SJSA1 (cell line): ENCODE data around the gene CREB3L4. TPM values are rescaled to one million over a fixed set of nuclear protein-coding genes. Genes with fewer than 3 reads are reported as not detected.
A peak's percentile ranks its signal among the peaks of the same experiment; 100 is the strongest.

Experiments
- DNase-seq, 2 experiments: peaks; one replicate each; pipeline ENCODE4 v3.0.0-alpha.2; 2015 to 2020; ENCODE audit warnings: low spot score in 2 of 2, low read depth in 1 of 2
- H3K27ac ChIP-seq: fragments of 250-450 bp; sonication (Bioruptor Pico); 2 replicates; pipeline ENCODE4 v1.5.1; 2020; ENCODE audit warnings: mild to moderate bottlenecking, moderate library complexity
- H3K27me3 ChIP-seq: fragments of 250-450 bp; sonication (Bioruptor Pico); replicated peaks from 2 replicates; pipeline ENCODE4 v1.5.1; 2020; ENCODE audit warnings: mild to moderate bottlenecking, moderate library complexity
- H3K36me3 ChIP-seq: fragments of 250-450 bp; sonication (Bioruptor Pico); 2 replicates; pipeline ENCODE4 v1.5.1; 2020; ENCODE audit warnings: mild to moderate bottlenecking
- H3K4me1 ChIP-seq: fragments of 250-450 bp; sonication (Bioruptor Pico); replicated peaks from 2 replicates; pipeline ENCODE4 v1.6.1; 2021; ENCODE audit warnings: mild to moderate bottlenecking
- H3K4me3 ChIP-seq: fragments of 250-450 bp; sonication (Bioruptor Pico); 2 replicates; pipeline ENCODE4 v1.5.1; 2020; ENCODE audit warnings: mild to moderate bottlenecking
- H3K9me3 ChIP-seq: fragments of 250-450 bp; sonication (Bioruptor Pico); replicated peaks from 2 replicates; pipeline ENCODE4 v1.5.1; 2020; ENCODE audit warnings: mild to moderate bottlenecking
- total RNA-seq: library from RNA; depleted of rRNA; stranded (reverse); fragments of >200 nt; shearing (Covaris generic); gene quantifications from 2 replicates; pipeline ENCODE4 v1.2.3, GENCODE V29; 2014; rRNA removed

Gene CREB3L4
- 3.2 and 4.0 TPM in 2 replicates for total RNA-seq

GRCh38 chr1:153967107-153967999 lies at the start of gene CREB3L4:
Gene CREB3L4 (plus strand): TSS chr1:153967902. CDS start chr1:153968526, 624 bp downstream.
- H3K36me3 ChIP-seq: no peaks in the 10 kb centered on the region

GRCh38 chr1:153919876-153920852 lies 47.5 kb upstream of the CREB3L4 start:
- Histone ChIP-seq H3K4me3 (no peak overlapping the region), H3K36me3 (peaks cover 4% of the 10 kb centered on the region), H3K27me3 (no peaks in the 10 kb centered on the region), H3K4me1 (peaks cover 22% of the 10 kb centered on the region), H3K27ac (no peak overlapping the region), H3K9me3 (no peaks in the 10 kb centered on the region)
- DNase-seq: no peak

More at GRCh38 chr1:153967107-153967999, at the start of gene CREB3L4:
- no peaks in the 10 kb centered on the region for H3K27me3 ChIP-seq
- H3K9me3 ChIP-seq: no peaks in the 10 kb centered on the region
- H3K4me3 ChIP-seq: peak within 1 kb of the TSS; percentile 51
- H3K4me1 ChIP-seq: peaks cover 31% of the 10 kb centered on the region
- H3K27ac ChIP-seq: peak within 1 kb of the TSS; percentile 82
- DNase-seq: peak; percentile 92 to 96

GRCh38 chr1:153921080-153921802 lies 46.5 kb upstream of the CREB3L4 start:
- Histone ChIP-seq H3K9me3 (no peaks in the 10 kb centered on the region), H3K4me1 (peaks cover 22% of the 10 kb centered on the region), H3K27ac (no peak overlapping the region), H3K27me3 (no peaks in the 10 kb centered on the region), H3K4me3 (peak overlapping the region; percentile 48), H3K36me3 (peaks cover 4% of the 10 kb centered on the region)
- DNase-seq: no peak

GRCh38 chr1:153921803-153922075 lies 46.0 kb upstream of the CREB3L4 start:
- DNase-seq: no peak
- peaks cover 22% of the 10 kb centered on the region for H3K4me1 ChIP-seq
- no peaks in the 10 kb centered on the region for H3K27me3 ChIP-seq
- peaks cover 4% of the 10 kb centered on the region for H3K36me3 ChIP-seq
- H3K4me3 ChIP-seq: peak overlapping the region; percentile 48
- H3K9me3 ChIP-seq: no peaks in the 10 kb centered on the region
- no peak overlapping the region for H3K27ac ChIP-seq

GRCh38 chr1:153922076-153922971 lies 45.4 kb upstream of the CREB3L4 start:
- Histone ChIP-seq H3K4me3 (peak overlapping the region; percentile 48), H3K27me3 (no peaks in the 10 kb centered on the region), H3K27ac (no peak overlapping the region), H3K9me3 (no peaks in the 10 kb centered on the region), H3K4me1 (peaks cover 22% of the 10 kb centered on the region), H3K36me3 (peaks cover 4% of the 10 kb centered on the region)
- DNase-seq: peak; percentile 31 to 49

- Histone ChIP-seq H3K4me3 (peak within 1 kb of the TSS; percentile 48), H3K27ac (peak within 1 kb of the TSS; percentile 59), H3K27me3 (no peaks in the 10 kb centered on the region), H3K9me3 (no peaks in the 10 kb centered on the region), H3K4me1 (peaks cover 22% of the 10 kb centered on the region), H3K36me3 (no peaks in the 10 kb centered on the region; the same call in 1 of the 2 replicates)
- DNase-seq: peak; percentile 100
Observed at GRCh38 chr1:153922972-153923925, 44.5 kb upstream of the CREB3L4 start, which contains the start of gene GATAD2B. Gene GATAD2B (minus strand): TSS chr1:153922972. CDS start chr1:153828347, 94,625 bp downstream.

- H3K36me3 ChIP-seq: peaks cover 9% of the 10 kb centered on the region
- H3K4me3 ChIP-seq: no peak overlapping the region
- peaks cover 19% of the 10 kb centered on the region for H3K4me1 ChIP-seq
- no peaks in the 10 kb centered on the region for H3K9me3 ChIP-seq
- no peak for DNase-seq
- H3K27me3 ChIP-seq: no peaks in the 10 kb centered on the region
- no peak overlapping the region for H3K27ac ChIP-seq
Observed at GRCh38 chr1:153926405-153926804, 41.3 kb upstream of the CREB3L4 start.

GRCh38 chr1:153928245-153928644 lies 39.5 kb upstream of the CREB3L4 start:
- Histone ChIP-seq H3K4me3 (no peak overlapping the region), H3K9me3 (no peaks in the 10 kb centered on the region), H3K36me3 (peaks cover 24% of the 10 kb centered on the region), H3K27me3 (no peaks in the 10 kb centered on the region), H3K4me1 (peaks cover 16% of the 10 kb centered on the region), H3K27ac (no peak overlapping the region)
- no peak for DNase-seq

GRCh38 chr1:153928791-153929341 lies 38.8 kb upstream of the CREB3L4 start:
- Histone ChIP-seq H3K4me3 (no peak overlapping the region), H3K9me3 (no peaks in the 10 kb centered on the region), H3K4me1 (peaks cover 14% of the 10 kb centered on the region), H3K27ac (no peak overlapping the region), H3K27me3 (no peaks in the 10 kb centered on the region), H3K36me3 (peaks cover 28% of the 10 kb centered on the region)
- DNase-seq: no peak

- peaks cover 34% of the 10 kb centered on the region for H3K36me3 ChIP-seq
- H3K9me3 ChIP-seq: no peaks in the 10 kb centered on the region
- peaks cover 9% of the 10 kb centered on the region for H3K4me1 ChIP-seq
- H3K27me3 ChIP-seq: no peaks in the 10 kb centered on the region
- no peak overlapping the region for H3K4me3 ChIP-seq
- no peak overlapping the region for H3K27ac ChIP-seq
- DNase-seq: no peak
Observed at GRCh38 chr1:153929426-153929825, 38.3 kb upstream of the CREB3L4 start.
